Calu3 (cell line): ENCODE measurements around the gene CRYGB. TPM values are rescaled to one million over a fixed set of nuclear protein-coding genes. Genes with fewer than 3 reads are reported as not detected.
"Not testable (repeated sequence)": the region's sequence is repeated elsewhere in the genome, so short reads cannot be mapped to it uniquely, and the experiment has no call there.

Experiments
- BruUV-seq: library from RNA; stranded (reverse); fragments of 400-500 nt; replicated peaks from 2 replicates; lab custom pipeline; 2021; lab: Mats Ljungman, UMichigan
- CTCF ChIA-PET: fragments of 300-600 bp; sonication (Branson Sonifier 250); formaldehyde crosslinking; loops from one replicate; lab custom pipeline; 2022; ENCODE audit warnings: antibody characterized with exemption; lab: Charles Lee
- DNase-seq: peaks from one replicate; pipeline ENCODE4 v3.0.0; 2022
- H3K27ac Mint-ChIP-seq: one replicate; pipeline ENCODE4 v1.8.0; 2022; ENCODE audit warnings: mixed read lengths; ENCODE audit not compliant: unreplicated experiment
- H3K27me3 Mint-ChIP-seq: one replicate; pipeline ENCODE4 v1.8.0; 2022; ENCODE audit warnings: mixed read lengths; ENCODE audit not compliant: unreplicated experiment
- H3K36me3 Mint-ChIP-seq: one replicate; pipeline ENCODE4 v1.8.0; 2022; ENCODE audit warnings: mild to moderate bottlenecking, moderate library complexity, mixed read lengths; ENCODE audit not compliant: insufficient read depth, unreplicated experiment
- H3K4me1 Mint-ChIP-seq: one replicate; pipeline ENCODE4 v1.8.0; 2022; ENCODE audit warnings: mild to moderate bottlenecking, low read depth, mixed read lengths; ENCODE audit not compliant: unreplicated experiment
- H3K4me3 Mint-ChIP-seq: one replicate; pipeline ENCODE4 v1.8.0; 2022; ENCODE audit warnings: mild to moderate bottlenecking, low read depth, moderate library complexity, mixed read lengths; ENCODE audit not compliant: unreplicated experiment
- H3K9me3 Mint-ChIP-seq: one replicate; pipeline ENCODE4 v1.8.0; 2022; ENCODE audit warnings: low read depth, mixed read lengths; ENCODE audit not compliant: unreplicated experiment
- CTCF ChIP-seq: fragments of 200-600 bp; IDR thresholded peaks from one replicate; pipeline ENCODE4 v1.8.0; 2022; ENCODE audit warnings: antibody characterized with exemption; ENCODE audit not compliant: unreplicated experiment
- intact Hi-C: fragments of 100-400 bp; cut with micrococcal nuclease; formaldehyde crosslinking; loops from one replicate; pipeline ENCODE4 v1.10.0; 2022; ENCODE audit not compliant: unreplicated experiment
- total RNA-seq: library from RNA; stranded (reverse); gene quantifications from 2 replicates; pipeline ENCODE4 v1.2.3, GENCODE V29; 2022

CRYGB gene
- total RNA-seq, 1 experiment from 2014 or later: not detected

DNA sequence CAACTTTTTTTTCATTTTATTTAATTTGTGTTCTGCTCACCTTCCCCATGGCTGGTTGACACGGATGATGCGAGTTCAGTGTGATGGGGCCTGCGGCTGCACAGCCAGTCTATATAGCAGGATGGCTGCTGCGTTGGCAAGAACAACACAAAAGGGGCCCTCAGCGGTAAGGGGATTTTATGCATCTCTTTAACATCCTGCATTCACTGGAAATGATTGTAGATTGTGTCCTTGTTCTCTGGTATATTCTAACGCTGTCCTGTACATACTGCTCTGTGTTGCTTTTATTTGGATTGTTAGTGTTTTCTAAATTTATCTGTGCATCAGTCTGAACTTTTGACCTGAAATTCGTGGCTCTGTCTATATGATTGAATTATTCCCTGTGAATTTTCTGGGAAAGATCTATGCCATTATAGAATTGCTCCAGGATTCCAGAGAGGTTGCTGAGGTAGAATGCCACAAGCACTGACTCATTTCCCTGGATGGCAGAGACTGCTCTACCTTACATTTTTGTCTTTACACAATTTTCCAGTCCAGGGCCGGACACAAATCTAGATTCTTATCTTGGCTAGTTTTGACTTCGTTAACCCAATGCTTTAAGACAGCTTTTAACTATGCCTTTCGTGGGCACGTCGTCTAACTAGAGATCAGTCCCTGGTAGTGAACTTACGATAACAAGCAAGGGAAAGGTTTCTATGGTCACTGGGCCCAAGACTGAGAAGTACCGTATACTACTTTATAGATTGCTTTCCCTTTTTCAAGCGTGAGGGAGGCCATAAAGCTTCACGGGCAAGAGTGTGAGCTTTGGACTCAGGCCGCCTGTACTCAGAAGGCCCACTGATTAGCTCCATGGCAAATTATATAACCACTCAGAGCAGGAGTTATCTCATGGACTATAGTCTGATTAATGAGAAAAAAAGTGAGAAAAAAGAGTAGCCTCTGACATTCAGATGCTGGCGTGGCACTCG, 15.9 kb downstream of the CRYGB start, which contains the start of gene CRYGC:
Gene CRYGC (minus strand): TSS at position 85 of the 968 bp plus-strand sequence. CDS start 36 bp downstream, at position 49.
- no peak within 1 kb of the TSS for H3K4me3 Mint-ChIP-seq
- no peaks in the 10 kb centered on the region for H3K27me3 Mint-ChIP-seq
- CTCF ChIA-PET: interaction anchor here (0.6 to 0.8 kb wide), 2 partner anchors 18 to 25 kb away, joined by 3 to 4 read pairs; no protein-coding TSS in a partner anchor
- DNase-seq: no peak
- H3K4me1 Mint-ChIP-seq: peaks cover 11% of the 10 kb centered on the region
- intact Hi-C loops: no loop called here
- H3K9me3 Mint-ChIP-seq: no peaks in the 10 kb centered on the region
- no peak for TF ChIP-seq CTCF
- no peak within 1 kb of the TSS for H3K27ac Mint-ChIP-seq
- no peaks in the 10 kb centered on the region for H3K36me3 Mint-ChIP-seq
- no TSS peak for BruUV-seq

- H3K4me1 Mint-ChIP-seq: peaks cover 11% of the 10 kb centered on the region
- BruUV-seq: no TSS peak
- H3K4me3 Mint-ChIP-seq: no peak overlapping the region
- H3K36me3 Mint-ChIP-seq: no peaks in the 10 kb centered on the region
- CTCF ChIA-PET: no interaction called here
- no peaks in the 10 kb centered on the region for H3K9me3 Mint-ChIP-seq
- TF ChIP-seq CTCF: no peak
- no peak overlapping the region for H3K27ac Mint-ChIP-seq
- no peak for DNase-seq
- no peaks in the 10 kb centered on the region for H3K27me3 Mint-ChIP-seq
- intact Hi-C loops: no loop called here
These were observed 17.8 kb downstream of the CRYGB start for GRCh38 chr2:208128136-208128535.

DNA sequence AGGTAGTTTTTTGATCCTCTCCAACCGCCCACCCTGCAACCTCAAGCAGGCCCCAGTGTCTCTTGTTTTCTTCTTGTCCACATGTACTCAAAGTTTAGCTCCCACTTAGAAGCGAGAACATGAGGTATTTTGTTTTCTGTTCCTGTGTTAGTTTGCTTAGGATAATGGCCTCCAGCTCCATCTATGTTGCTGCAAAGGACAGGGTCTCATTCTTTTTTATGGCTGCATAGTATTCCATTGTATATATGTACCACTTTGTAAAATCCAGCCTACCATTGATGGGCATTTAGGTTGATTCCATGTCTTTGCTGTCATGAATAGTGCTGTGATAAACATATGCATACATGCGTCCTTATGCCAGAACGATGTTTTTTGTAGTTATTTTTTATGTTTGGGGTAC, 18.9 kb downstream of the CRYGB start:
- DNase-seq: no peak
- Mint-ChIP-seq H3K36me3 (no peaks in the 10 kb centered on the region), H3K9me3 (no peaks in the 10 kb centered on the region), H3K27ac (no peak overlapping the region), H3K4me1 (peaks cover 11% of the 10 kb centered on the region), H3K27me3 (no peaks in the 10 kb centered on the region), H3K4me3 (no peak overlapping the region)
- CTCF ChIA-PET: no interaction called here
- no peak for TF ChIP-seq CTCF
- no TSS peak for BruUV-seq
- intact Hi-C loops: no loop called here

DNA sequence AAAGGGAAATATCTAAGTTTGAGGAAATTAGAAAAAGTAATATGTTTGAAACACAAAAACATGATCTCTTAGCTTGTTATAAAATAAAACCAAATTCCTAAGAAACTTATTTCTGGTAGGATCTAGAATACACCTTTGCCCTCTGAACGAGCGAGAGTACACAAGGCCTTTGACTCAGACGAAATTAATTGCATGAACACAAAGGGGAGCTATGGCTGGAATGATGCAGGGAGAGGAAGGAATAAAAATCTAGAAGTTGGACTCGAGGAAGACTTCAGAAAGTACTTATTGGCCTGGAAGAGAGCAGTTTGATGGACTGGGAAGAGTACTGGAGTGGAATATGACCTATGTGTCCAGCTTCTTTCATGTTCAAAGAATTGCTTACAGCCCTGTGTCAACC, 20.7 kb downstream of the CRYGB start:
- intact Hi-C loops: no loop called here
- Mint-ChIP-seq H3K4me3 (no peak overlapping the region), H3K27me3 (no peaks in the 10 kb centered on the region), H3K4me1 (peaks cover 5% of the 10 kb centered on the region), H3K36me3 (no peaks in the 10 kb centered on the region), H3K9me3 (no peaks in the 10 kb centered on the region), H3K27ac (no peak overlapping the region)
- CTCF ChIA-PET: interaction anchor here (0.7 kb wide), 2 partner anchors 1166 to 1330 kb away, joined by 3 read pairs; no protein-coding TSS in a partner anchor
- no peak for TF ChIP-seq CTCF
- no peak for DNase-seq
- BruUV-seq: no TSS peak

- H3K9me3 Mint-ChIP-seq, DNase-seq, H3K4me1 Mint-ChIP-seq, H3K36me3 Mint-ChIP-seq, H3K27me3 Mint-ChIP-seq, H3K27ac Mint-ChIP-seq, BruUV-seq, intact Hi-C loops, H3K4me3 Mint-ChIP-seq: not testable (repeated sequence)
- CTCF ChIA-PET: interaction anchor here (0.6 kb wide), 1 partner anchor 52 kb away, joined by 5 read pairs; no protein-coding TSS in a partner anchor
These were observed 21.8 kb downstream of the CRYGB start, which contains the start of gene CRYGD for GRCh38 chr2:208124013-208124715. Gene CRYGD, minus strand, starts transcription at chr2:208124524. Its CDS starts 51 bp downstream, at chr2:208124473.
